Epidermal melanocyte (primary cell): ENCODE data around the gene NRDE2.
"Not testable (repeated sequence)": the region's sequence is repeated elsewhere in the genome, so short reads cannot be mapped to it uniquely, and the experiment has no call there.

Experiments used
- DNase-seq: peaks from one replicate; pipeline ENCODE4 v3.0.0; 2011; ENCODE audit warnings: low spot score; ENCODE audit not compliant: insufficient read length

The NRDE2 gene

GRCh38 chr14:90344331-90345238 is 12.8 kb upstream of the NRDE2 start:
- DNase-seq: no peak

GRCh38 chr14:90342327-90342726 is 10.6 kb upstream of the NRDE2 start:
- DNase-seq: no peak

GRCh38 chr14:90341784-90342183 is 10.0 kb upstream of the NRDE2 start:
- DNase-seq: no peak

- not testable (repeated sequence) for DNase-seq
Observed at GRCh38 chr14:90341232-90341631, 9.5 kb upstream of the NRDE2 start.

- DNase-seq: no peak
Observed at GRCh38 chr14:90336985-90337384, 5.2 kb upstream of the NRDE2 start.

- no peak for DNase-seq
Observed at GRCh38 chr14:90336401-90336800, 4.7 kb upstream of the NRDE2 start.

- no peak for DNase-seq
Observed at GRCh38 chr14:90332271-90332584, 487 bp upstream of the NRDE2 start.

GRCh38 chr14:90330203-90331196 is 1.2 kb downstream of the NRDE2 start:
- no peak for DNase-seq

GRCh38 chr14:90321891-90322290 is 9.8 kb downstream of the NRDE2 start:
- DNase-seq: no peak

GRCh38 chr14:90319634-90320541 is 11.9 kb downstream of the NRDE2 start:
- DNase-seq: no peak

GRCh38 chr14:90319173-90319572 is 12.6 kb downstream of the NRDE2 start:
- no peak for DNase-seq

GRCh38 chr14:90318016-90318415 is 13.7 kb downstream of the NRDE2 start:
- no peak for DNase-seq

- DNase-seq: no peak
Observed at GRCh38 chr14:90317286-90317685, 14.5 kb downstream of the NRDE2 start.

GRCh38 chr14:90308561-90308960 is 23.2 kb downstream of the NRDE2 start:
- DNase-seq: no peak

- DNase-seq: no peak
Observed at GRCh38 chr14:90305176-90305601, 26.6 kb downstream of the NRDE2 start.

GRCh38 chr14:90304502-90304901 is 27.2 kb downstream of the NRDE2 start:
- DNase-seq: no peak

- no peak for DNase-seq
Observed at GRCh38 chr14:90303473-90303872, 28.3 kb downstream of the NRDE2 start.

- no peak for DNase-seq
Observed at GRCh38 chr14:90302529-90303303, 29.0 kb downstream of the NRDE2 start.

- DNase-seq: peak; percentile 78
Observed at GRCh38 chr14:90301668-90302090, 30.1 kb downstream of the NRDE2 start.

GRCh38 chr14:90301122-90301521 is 30.6 kb downstream of the NRDE2 start:
- DNase-seq: no peak
